KOPT-K1 (cell line): Measurements from ENCODE around the gene HECW1.
"Not testable (repeated sequence)": the region's sequence is repeated elsewhere in the genome, so short reads cannot be mapped to it uniquely, and the experiment has no call there.

Experiments used
- H3K27ac ChIP-seq: fragments of 200-600 bp; sonication (generic); 2 replicates; pipeline ENCODE4 v1.5.1; 2016; ENCODE audit warnings: antibody characterized with exemption, mild to moderate bottlenecking, low read depth, low read length; ENCODE audit not compliant: poor library complexity, severe bottlenecking
- H3K36me3 ChIP-seq: fragments of 200-600 bp; sonication (generic); 2 replicates; pipeline ENCODE4 v1.5.1; 2017; ENCODE audit warnings: antibody characterized with exemption, mild to moderate bottlenecking, low read length, moderate library complexity; ENCODE audit not compliant: insufficient read depth
- H3K9me3 ChIP-seq: fragments of 200-600 bp; sonication (generic); 2 replicates; pipeline ENCODE4 v1.5.1; 2017; ENCODE audit warnings: antibody characterized with exemption, low read length, mild to moderate bottlenecking; ENCODE audit not compliant: insufficient read depth, poor library complexity, severe bottlenecking

HECW1 gene

DNA sequence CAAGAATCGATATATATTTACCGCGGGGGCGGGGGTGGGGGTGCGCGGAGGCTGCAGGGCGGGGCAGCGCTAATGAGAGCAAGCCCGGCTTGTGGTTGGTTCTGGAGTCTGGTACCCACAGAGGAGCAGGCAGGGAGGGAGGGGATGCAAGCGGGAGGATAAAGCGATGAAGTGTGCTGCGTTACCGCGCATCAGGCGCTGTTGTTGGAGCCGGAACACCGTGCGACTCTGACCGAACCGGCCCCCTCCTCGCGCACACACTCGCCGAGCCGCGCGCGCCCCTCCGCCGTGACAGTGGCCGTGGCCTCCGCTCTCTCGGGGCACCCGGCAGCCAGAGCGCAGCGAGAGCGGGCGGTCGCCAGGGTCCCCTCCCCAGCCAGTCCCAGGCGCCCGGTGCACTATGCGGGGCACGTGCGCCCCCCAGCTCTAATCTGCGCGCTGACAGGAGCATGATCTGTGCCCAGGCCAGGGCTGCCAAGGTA lies at the start of gene HECW1:
TSS of gene HECW1 (plus strand) at position 189 of the 482 bp plus-strand sequence. CDS start 131,259 bp downstream, outside the sequence.
- Histone ChIP-seq H3K36me3 (no peaks in the 10 kb centered on the region), H3K27ac (no peak within 1 kb of the TSS), H3K9me3 (no peaks in the 10 kb centered on the region)

- Histone ChIP-seq H3K27ac (no peak overlapping the region), H3K36me3 (no peaks in the 10 kb centered on the region), H3K9me3 (no peaks in the 10 kb centered on the region)
These were observed 40.8 kb upstream of the HECW1 start for GRCh38 chr7:43071604-43072003.

- no peak overlapping the region for H3K27ac ChIP-seq
- H3K36me3 ChIP-seq, result no peaks in the 10 kb centered on the region
- H3K9me3 ChIP-seq, result no peaks in the 10 kb centered on the region
These were observed 39.9 kb upstream of the HECW1 start for GRCh38 chr7:43072530-43072929.

GRCh38 chr7:43073811-43074210 lies 38.6 kb upstream of the HECW1 start:
- not testable (repeated sequence) for H3K27ac ChIP-seq, H3K9me3 ChIP-seq, H3K36me3 ChIP-seq

DNA sequence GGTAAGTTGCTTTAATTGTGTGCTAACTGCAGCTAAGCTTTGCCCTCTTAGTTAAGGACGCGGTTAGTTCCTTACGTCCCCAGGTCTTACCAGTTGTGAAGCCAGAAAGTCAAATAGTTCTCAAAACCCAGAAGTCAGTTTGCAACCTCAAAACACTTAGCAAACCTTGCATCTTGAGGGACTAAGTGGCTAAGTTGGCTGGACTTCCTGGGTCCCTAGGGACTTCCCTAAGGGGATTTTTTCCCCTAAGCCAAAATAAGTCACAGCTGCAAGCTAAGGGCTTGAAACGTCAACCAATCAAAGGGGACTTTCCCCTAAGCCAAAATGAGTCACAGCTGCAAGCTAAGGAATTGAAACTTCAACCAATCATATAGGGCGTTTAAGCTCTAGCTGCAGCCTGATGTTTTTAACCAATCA lies 36.2 kb upstream of the HECW1 start:
- H3K9me3 ChIP-seq, result no peaks in the 10 kb centered on the region
- H3K27ac ChIP-seq, result no peak overlapping the region
- H3K36me3 ChIP-seq, result no peaks in the 10 kb centered on the region

- no peak overlapping the region for H3K27ac ChIP-seq
- H3K36me3 ChIP-seq, result no peaks in the 10 kb centered on the region
These were observed 35.8 kb upstream of the HECW1 start for GRCh38 chr7:43076606-43077005.

GRCh38 chr7:43077285-43077684 lies 35.2 kb upstream of the HECW1 start:
- no peaks in the 10 kb centered on the region for H3K36me3 ChIP-seq
- H3K9me3 ChIP-seq, result no peaks in the 10 kb centered on the region
- no peak overlapping the region for H3K27ac ChIP-seq

More at GRCh38 chr7:43076606-43077005, 35.8 kb upstream of the HECW1 start:
- H3K9me3 ChIP-seq, result no peaks in the 10 kb centered on the region

DNA sequence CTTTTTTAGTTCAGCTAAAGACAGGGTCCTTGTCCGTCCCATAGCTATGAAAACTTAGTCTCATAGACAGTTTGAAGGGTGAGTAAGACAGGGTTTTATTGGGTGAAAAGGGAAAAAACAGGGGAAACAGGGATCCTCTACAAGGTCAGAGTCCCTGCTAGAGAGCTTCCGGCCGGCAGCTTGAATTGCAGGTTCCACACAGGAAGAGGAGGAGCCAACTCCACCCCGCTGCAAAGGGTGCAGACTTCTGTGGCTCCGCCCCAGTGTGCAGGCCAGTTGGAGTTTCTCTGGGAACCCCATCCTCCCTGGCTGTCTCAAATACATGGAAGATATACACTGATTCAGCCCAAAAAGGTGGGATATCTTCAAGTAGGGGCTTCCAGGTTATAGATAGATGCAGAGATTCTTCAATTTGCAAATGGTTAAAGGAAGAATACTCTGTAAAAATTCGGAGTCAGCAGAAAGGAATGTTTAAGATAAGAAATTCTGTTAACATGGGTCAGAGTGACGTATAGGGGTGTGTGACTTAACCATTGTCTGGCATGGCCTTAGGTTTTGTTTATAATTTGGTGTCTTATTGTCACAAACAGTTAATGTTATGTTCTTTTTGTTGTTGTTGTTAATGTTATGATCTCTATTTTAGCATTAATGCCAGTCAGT lies 34.6 kb upstream of the HECW1 start:
- no peaks in the 10 kb centered on the region for H3K36me3 ChIP-seq
- H3K9me3 ChIP-seq, result no peaks in the 10 kb centered on the region
- no peak overlapping the region for H3K27ac ChIP-seq

- H3K9me3 ChIP-seq, result no peaks in the 10 kb centered on the region
These were observed 33.7 kb upstream of the HECW1 start for GRCh38 chr7:43078794-43079193.

GRCh38 chr7:43081603-43082002 lies 30.8 kb upstream of the HECW1 start:
- H3K9me3 ChIP-seq, result no peaks in the 10 kb centered on the region
- H3K27ac ChIP-seq, result no peak overlapping the region
- H3K36me3 ChIP-seq, result no peaks in the 10 kb centered on the region

More at GRCh38 chr7:43078794-43079193, 33.7 kb upstream of the HECW1 start:
- Histone ChIP-seq H3K36me3 (no peaks in the 10 kb centered on the region), H3K27ac (no peak overlapping the region)

DNA sequence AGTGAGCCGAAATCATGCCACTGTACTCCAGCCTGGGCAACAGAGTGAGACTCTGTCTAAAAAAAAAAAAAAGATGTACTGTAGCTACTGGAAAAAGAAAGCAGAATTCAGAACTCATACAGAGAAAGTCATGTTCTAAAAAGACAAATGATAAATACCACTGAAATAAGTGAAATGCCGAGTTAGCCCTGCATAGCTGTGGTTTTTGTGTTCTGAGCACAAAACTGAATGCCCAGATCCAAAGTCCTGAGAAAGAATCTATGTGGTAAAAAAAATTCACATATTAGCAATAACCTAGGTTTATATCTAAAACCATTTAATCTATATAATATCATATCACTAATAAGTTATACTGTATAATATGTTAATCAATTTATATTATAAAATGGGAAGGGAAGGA lies 29.3 kb upstream of the HECW1 start:
- Histone ChIP-seq H3K9me3 (no peaks in the 10 kb centered on the region), H3K27ac (no peak overlapping the region), H3K36me3 (no peaks in the 10 kb centered on the region)

DNA sequence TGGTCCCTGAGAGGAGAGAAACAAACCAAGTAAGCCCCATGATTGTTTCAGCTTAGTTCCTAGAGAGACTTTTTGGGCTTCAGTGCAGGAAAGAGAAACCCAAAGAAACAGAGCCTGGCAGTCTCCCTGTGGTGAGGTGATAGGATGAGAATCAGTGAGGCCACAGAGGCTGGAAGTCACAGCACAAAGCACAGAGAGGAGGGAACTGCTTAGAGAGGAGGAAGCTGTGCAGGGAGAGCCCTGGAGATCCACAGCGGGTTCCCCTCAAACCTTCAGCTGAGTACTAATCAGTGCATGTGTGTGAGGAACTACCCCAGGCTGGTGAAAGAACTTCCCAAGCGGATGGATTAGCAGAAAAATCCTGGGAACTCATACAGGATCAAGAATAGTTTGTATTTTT lies 27.4 kb upstream of the HECW1 start:
- Histone ChIP-seq H3K36me3 (no peaks in the 10 kb centered on the region), H3K27ac (no peak overlapping the region), H3K9me3 (no peaks in the 10 kb centered on the region)

- no peaks in the 10 kb centered on the region for H3K9me3 ChIP-seq
- H3K27ac ChIP-seq, result no peak overlapping the region
- no peaks in the 10 kb centered on the region for H3K36me3 ChIP-seq
These were observed 26.5 kb upstream of the HECW1 start for GRCh38 chr7:43085992-43086391.

- H3K9me3 ChIP-seq, result peaks cover 10% of the 10 kb centered on the region
- no peaks in the 10 kb centered on the region for H3K36me3 ChIP-seq
- no peak overlapping the region for H3K27ac ChIP-seq
These were observed 19.6 kb upstream of the HECW1 start for GRCh38 chr7:43092819-43093218.

DNA sequence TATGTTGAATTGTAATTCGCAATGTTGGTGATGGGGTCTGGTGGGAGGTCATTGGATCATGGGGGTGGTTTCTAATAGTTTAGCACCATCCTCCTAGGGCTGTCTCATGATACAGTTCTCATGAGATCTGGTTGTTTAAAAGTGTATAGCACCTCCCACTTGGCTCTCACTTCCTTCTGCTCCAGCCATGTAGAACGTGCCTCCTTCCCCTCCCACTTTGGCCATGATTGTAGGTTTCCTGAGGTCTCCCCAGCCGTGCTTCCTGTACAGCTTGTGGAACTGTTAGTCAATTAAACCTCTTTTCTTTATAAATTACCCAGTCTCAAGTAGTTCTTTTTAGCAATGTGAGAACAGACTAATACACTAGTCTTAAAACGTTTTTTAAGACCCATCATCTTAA lies 15.6 kb upstream of the HECW1 start:
- no peak overlapping the region for H3K27ac ChIP-seq
- H3K9me3 ChIP-seq, result peaks cover 10% of the 10 kb centered on the region
- no peaks in the 10 kb centered on the region for H3K36me3 ChIP-seq

- H3K27ac ChIP-seq, result no peak overlapping the region
- H3K36me3 ChIP-seq, result no peaks in the 10 kb centered on the region
- H3K9me3 ChIP-seq, result peaks cover 10% of the 10 kb centered on the region
These were observed 12.7 kb upstream of the HECW1 start for GRCh38 chr7:43099750-43100149.
